HepG2 (cell line): ENCODE results near the gene NOX3. TPM values are rescaled to one million over a fixed set of nuclear protein-coding genes. Genes with fewer than 3 reads are reported as not detected.

Experiments
- ATAC-seq: fragments of 200-7000 bp; cut with Tn5 transposase; 3 replicates; pipeline ENCODE4 v1.9.1; 2020; ENCODE audit warnings: mild to moderate bottlenecking, moderate library complexity
- BruUV-seq: library from RNA; stranded (reverse); fragments of 400-500 nt; replicated peaks from 2 replicates; lab custom pipeline; 2021; lab: Mats Ljungman, UMichigan
- CTCF ChIA-PET: fragments of 300-600 bp; formaldehyde crosslinking; extraction: SDS; loops from one replicate; lab custom pipeline; 2021; ENCODE audit warnings: low total read pairs, inconsistent platforms, low intra/inter-chr PET ratio; lab: Yijun Ruan, JAX
- POLR2A ChIA-PET: fragments of 350-600 bp; sonication (Branson Sonifier 250); formaldehyde crosslinking; loops from one replicate; lab custom pipeline; 2020; ENCODE audit warnings: antibody characterized with exemption, inconsistent platforms; lab: Yijun Ruan, JAX
- DNase-seq: peaks from one replicate; pipeline ENCODE4 v3.0.0-alpha.2; 2015; ENCODE audit warnings: low spot score
- FAIRE-seq: peaks from 3 replicates; lab custom pipeline; 2011; peaks lifted over from hg19 to GRCh38; lab: Jason Lieb, UNC
- H2AFZ ChIP-seq: one replicate; pipeline ENCODE4 v1.6.1; 2011; ENCODE audit warnings: low read length, inconsistent platforms
- H3K27ac ChIP-seq: fragments of 300-600 bp; 3 replicates; pipeline ENCODE4 v1.8.0; 2011; ENCODE audit warnings: mixed run types, mild to moderate bottlenecking, mixed read lengths, low read length, inconsistent platforms; ENCODE audit not compliant: insufficient read depth; ENCODE audit errors: extremely low read length
- H3K27me3 ChIP-seq, 2 experiments: fragments of 200-600 bp in 1 of 2; 2 replicates in 1 of 2; 3 replicates in 1 of 2; pipeline versions ENCODE4 v1.6.0 to v1.8.0; 2011; ENCODE audit warnings: low read length in 2 of 2, mild to moderate bottlenecking in 2 of 2, moderate library complexity in 2 of 2, inconsistent platforms in 1 of 2; ENCODE audit not compliant: insufficient read depth in 2 of 2, control insufficient read depth in 1 of 2
- H3K36me3 ChIP-seq, 2 experiments: fragments of 200-600 bp in 1 of 2; replicated peaks in 1 of 2; 2 replicates in 1 of 2; 3 replicates in 1 of 2; pipeline versions ENCODE4 v1.5.1 to v1.8.0; 2011; ENCODE audit warnings: low read length in 2 of 2, inconsistent platforms in 1 of 2; ENCODE audit not compliant: insufficient read depth in 2 of 2, control insufficient read depth in 1 of 2
- H3K4me1 ChIP-seq: 2 replicates; pipeline ENCODE4 v1.5.1; 2012; ENCODE audit warnings: low read length, inconsistent platforms; ENCODE audit not compliant: insufficient read depth
- H3K4me2 ChIP-seq: 2 replicates; pipeline ENCODE4 v1.6.0; 2011; ENCODE audit warnings: low read depth, low read length, inconsistent platforms
- H3K4me3 ChIP-seq, 3 experiments: fragments of 200-600 bp in 1 of 3; sonication (generic), shearing (Covaris generic) in 1 of 3; replicated peaks in 1 of 3; 2 replicates each; pipeline ENCODE4 v1.5.1; 2011 to 2016; ENCODE audit warnings: low read length in 3 of 3, inconsistent platforms in 2 of 3, low read depth in 2 of 3, mild to moderate bottlenecking in 2 of 3, control low read depth in 1 of 3, mixed read lengths in 1 of 3; ENCODE audit not compliant: insufficient read depth in 1 of 3
- H3K79me2 ChIP-seq: one replicate; pipeline ENCODE4 v1.6.1; 2011; ENCODE audit warnings: low read length, inconsistent platforms; ENCODE audit not compliant: insufficient read depth
- H3K9ac ChIP-seq: 2 replicates; pipeline ENCODE4 v1.6.0; 2011; ENCODE audit warnings: mild to moderate bottlenecking, low read depth, low read length, inconsistent platforms; ENCODE audit not compliant: insufficient read depth
- H3K9me3 ChIP-seq: 2 replicates; pipeline ENCODE4 v1.5.1; 2012; ENCODE audit warnings: mild to moderate bottlenecking, low read length
- H4K20me1 ChIP-seq: 2 replicates; pipeline ENCODE4 v1.6.0; 2011; ENCODE audit warnings: inconsistent platforms, mild to moderate bottlenecking, low read length, moderate library complexity; ENCODE audit not compliant: insufficient read depth
- ATF7-NPFF ChIP-seq: sonication (generic); formaldehyde crosslinking; IDR thresholded peaks from 2 replicates; pipeline ENCODE4 v1.8.1; 2023; ENCODE audit warnings: mild to moderate bottlenecking, low read depth, missing genetic modification reagents, moderate library complexity
- FOSL2 ChIP-seq: sonication (generic); formaldehyde crosslinking; IDR thresholded peaks from 2 replicates; pipeline ENCODE4 v1.4.0; 2020; ENCODE audit warnings: missing genetic modification reagents
- GATAD2A ChIP-seq: IDR thresholded peaks from 2 replicates; pipeline ENCODE4 v1.6.1; 2016
- MED1 ChIP-seq: sonication (generic); formaldehyde crosslinking; IDR thresholded peaks from 2 replicates; pipeline ENCODE4 v1.4.0; 2020; ENCODE audit warnings: missing genetic modification reagents
- PRPF4 ChIP-seq: fragments of 200-400 bp; formaldehyde crosslinking; IDR thresholded peaks from 2 replicates; pipeline ENCODE4 v1.6.1; 2016; ENCODE audit warnings: low read length, low read depth; ENCODE audit not compliant: poor library complexity, severe bottlenecking
- RBAK ChIP-seq: sonication (generic); formaldehyde crosslinking; IDR thresholded peaks from 2 replicates; pipeline ENCODE4 v1.5.1; 2020; ENCODE audit warnings: mild to moderate bottlenecking, missing genetic modification reagents
- TRIM22 ChIP-seq: fragments of 450-650 bp; IDR thresholded peaks from 2 replicates; pipeline ENCODE4 v1.6.1; 2017
- YY1 ChIP-seq: IDR thresholded peaks from 2 replicates; pipeline ENCODE4 v1.6.1; 2011; ENCODE audit warnings: low read length, low read depth, moderate library complexity, mild to moderate bottlenecking; ENCODE audit not compliant: insufficient read depth, insufficient replicate concordance
- ZBTB1 ChIP-seq: sonication (generic); formaldehyde crosslinking; IDR thresholded peaks from 2 replicates; pipeline ENCODE4 v1.4.0; 2020; ENCODE audit warnings: missing genetic modification reagents, borderline replicate concordance
- ZBTB2 ChIP-seq: sonication (generic); formaldehyde crosslinking; IDR thresholded peaks from 2 replicates; pipeline ENCODE4 v1.8.0; 2022; ENCODE audit warnings: low read depth, missing genetic modification reagents
- ZBTB33 ChIP-seq: sonication (generic); formaldehyde crosslinking; IDR thresholded peaks from 2 replicates; pipeline ENCODE4 v1.4.0; 2020; ENCODE audit warnings: missing genetic modification reagents
- ZBTB38 ChIP-seq: sonication (generic); formaldehyde crosslinking; IDR thresholded peaks from 2 replicates; pipeline ENCODE4 v1.5.1; 2020; ENCODE audit warnings: mild to moderate bottlenecking, missing genetic modification reagents
- ZIK1 ChIP-seq: sonication (generic); formaldehyde crosslinking; IDR thresholded peaks from 2 replicates; pipeline ENCODE4 v1.5.0; 2020; ENCODE audit warnings: mild to moderate bottlenecking, low read depth, missing genetic modification reagents, borderline replicate concordance
- ZNF362 ChIP-seq: sonication (generic); formaldehyde crosslinking; IDR thresholded peaks from 2 replicates; pipeline ENCODE4 v1.4.0; 2020; ENCODE audit warnings: missing genetic modification reagents, mild to moderate bottlenecking, borderline replicate concordance
- ZNF431 ChIP-seq: sonication (generic); formaldehyde crosslinking; IDR thresholded peaks from 2 replicates; pipeline ENCODE4 v1.9.0; 2022; ENCODE audit warnings: missing genetic modification reagents, low read depth, mild to moderate bottlenecking, borderline replicate concordance
- ZNF550 ChIP-seq: sonication (generic); formaldehyde crosslinking; IDR thresholded peaks from 2 replicates; pipeline ENCODE4 v1.4.0; 2020; ENCODE audit warnings: mild to moderate bottlenecking, missing genetic modification reagents, borderline replicate concordance
- WGBS: methylation state at CpG from one replicate; pipeline ENCODE4 v1.1.6; 2017; ENCODE audit warnings: low lambda C conversion rate; 5-methylcytosine and 5-hydroxymethylcytosine counted together
- in situ Hi-C: cut with HindIII; loops from 2 replicates; pipeline ENCODE4 v1.10.0; 2017; ENCODE audit warnings: low pct_unique_long_range_greater_than_20kb; ENCODE audit not compliant: extremely low pct_ligation_motif_present
- intact Hi-C: fragments of 100-400 bp; cut with micrococcal nuclease; formaldehyde crosslinking; loops from one replicate; pipeline ENCODE4 v1.10.0; 2022; ENCODE audit not compliant: unreplicated experiment
- polyA plus RNA-seq, 8 experiments: library from polyadenylated mRNA; depleted of rRNA in 3 of 8; stranded (reverse) in 7 of 8; unstranded in 1 of 8; fragments of >200 nt; fragmentation: Illumina TruSeq in 4 of 8; extraction: Trizol in 4 of 8; gene quantifications; 2 replicates each; pipeline versions ENCODE4 v1.2.1 to v1.2.3, GENCODE V29; 2011 to 2016; ENCODE audit warnings: low read depth in 4 of 8, missing spikeins in 1 of 8, mixed read lengths in 1 of 8; ENCODE audit not compliant: insufficient read depth in 1 of 8
- total RNA-seq, 5 experiments: library from RNA; depleted of rRNA; stranded (reverse); fragments of >200 nt; fragmentation: Illumina TruSeq; extraction: Trizol; gene quantifications; 2 replicates each; pipeline ENCODE4 v1.2.3, GENCODE V29; 2016; ENCODE audit warnings: low read depth in 1 of 5

NOX3 gene
- total and polyA plus RNA-seq, 2 of the 13 experiments (the other 11 are each of a cell fraction or from before 2014, with no cell fraction given): 0.09 to 0.18 TPM

GRCh38 chr6:155444120-155444917, 11.3 kb downstream of the NOX3 start (continued):
- TF ChIP-seq TRIM22: no peak
- no peak for TF ChIP-seq ZBTB1
- no peak for TF ChIP-seq ZNF550 (CRISPR knock-in tag)
- TF ChIP-seq, all 625 proteins: peak for 247

GRCh38 chr6:155443168-155443567, 12.5 kb downstream of the NOX3 start:
- H3K9me3 ChIP-seq: no peaks in the 10 kb centered on the region
- DNase-seq: no peak
- intact Hi-C loops: no loop called here
- peak overlapping the region; percentile 74 for H2AFZ ChIP-seq
- H3K9ac ChIP-seq: peak overlapping the region; percentile 69
- 99% methylated on average over 9 of the region's 9 CpGs for WGBS
- no peak for FAIRE-seq
- BruUV-seq: no TSS peak
- H3K27ac ChIP-seq: peak overlapping the region; percentile 96
- no peaks in the 10 kb centered on the region for H3K36me3 ChIP-seq
- no peak for ATAC-seq
- H3K4me2 ChIP-seq: no peak overlapping the region
- in situ Hi-C loops: loop anchor here (5.0 kb wide), 1 partner anchor 116 kb away; no protein-coding TSS in a partner anchor
- CTCF ChIA-PET: no interaction called here
- H3K79me2 ChIP-seq: no peaks in the 10 kb centered on the region
- no peaks in the 10 kb centered on the region for H4K20me1 ChIP-seq
- POLR2A ChIA-PET: interaction anchor here (0.7 to 3.3 kb wide), 5 partner anchors 43 to 116 kb away, joined by 3 to 14 read pairs (median 5); no protein-coding TSS in a partner anchor
- H3K4me3 ChIP-seq: no peak overlapping the region
- H3K4me1 ChIP-seq: peaks cover 67% of the 10 kb centered on the region
- H3K27me3 ChIP-seq: no peaks in the 10 kb centered on the region
- 0 out of 2 replicates have a peak, but pooled peaks have one; percentile 36 for TF ChIP-seq GATAD2A (CRISPR knock-in tag)
- TF ChIP-seq ZBTB38 (CRISPR knock-in tag): peak; percentile 98
- TF ChIP-seq ZIK1 (CRISPR knock-in tag): no peak
- TF ChIP-seq YY1: no peak
- no peak for TF ChIP-seq RBAK (CRISPR knock-in tag)
- TF ChIP-seq ZBTB2 (CRISPR knock-in tag): no peak
- 0 out of 2 replicates have a peak, but pooled peaks have one; percentile 9 for TF ChIP-seq FOSL2 (CRISPR knock-in tag)
- no peak for TF ChIP-seq ZNF431 (CRISPR knock-in tag)
- TF ChIP-seq PRPF4: peak; percentile 82
- TF ChIP-seq ZBTB33 (CRISPR knock-in tag): peak; percentile 80; the same call in 1 of the 2 replicates
- peak; percentile 31; the same call in 1 of the 2 replicates for TF ChIP-seq MED1
- TF ChIP-seq ATF7-NPFF (CRISPR knock-in tag): no peak
- TF ChIP-seq ZNF362: no peak
